ENCODE measurements around the gene LDLRAP1.

GRCh38 chr1:25554430-25554780 is 11.0 kb downstream of the LDLRAP1 start:
- TF ChIP-seq CTCF (conservative IDR thresholded peaks at IDR 0.05; ENCODE audit: low read length), result no peak
- TF ChIP-seq EZH2phosphoT487 (IDR thresholded peaks at IDR 0.05; ENCODE audit: borderline replicate concordance), result no peak
